ENCODE measurements around the gene TSNAX.

Gene TSNAX

GRCh38 chr1:231594123-231594522, 65.7 kb downstream of the TSNAX start:
- H3K4me3 ChIP-seq (ENCODE audit: low read depth, low read length) = no peak overlapping the region
- no peak for DNase-seq (ENCODE audit: low read depth)
- TF ChIP-seq CTCF (IDR thresholded peaks at IDR 0.05; ENCODE audit: low read depth, low read length, missing control alignments) = no peak
- in situ Hi-C loops (cut with HindIII; ENCODE audit: low sequenced_read_pairs) = loop anchor here (25.0 kb wide), 1 partner anchor 232 kb away; no protein-coding TSS in a partner anchor

- no peak overlapping the region for H3K4me3 ChIP-seq (ENCODE audit: low read depth, low read length)
- no peak for DNase-seq (ENCODE audit: low read depth)
- in situ Hi-C loops (cut with HindIII; ENCODE audit: low sequenced_read_pairs) = loop anchor here (25.0 kb wide), 1 partner anchor 232 kb away; no protein-coding TSS in a partner anchor
- TF ChIP-seq CTCF (IDR thresholded peaks at IDR 0.05; ENCODE audit: low read depth, low read length, missing control alignments) = no peak
These were observed 66.3 kb downstream of the TSNAX start for GRCh38 chr1:231594749-231595148.

- no peak for TF ChIP-seq CTCF (IDR thresholded peaks at IDR 0.05; ENCODE audit: low read depth, low read length, missing control alignments)
- in situ Hi-C loops (cut with HindIII; ENCODE audit: low sequenced_read_pairs) = loop anchor here (25.0 kb wide), 1 partner anchor 234 kb away; no protein-coding TSS in a partner anchor
- H3K4me3 ChIP-seq (ENCODE audit: low read depth, low read length) = no peak overlapping the region
- DNase-seq (ENCODE audit: low read depth) = no peak
These were observed 67.9 kb downstream of the TSNAX start for GRCh38 chr1:231596337-231596791.

GRCh38 chr1:231597971-231598370, 69.5 kb downstream of the TSNAX start:
- in situ Hi-C loops (cut with HindIII; ENCODE audit: low sequenced_read_pairs) = loop anchor here (25.0 kb wide), 1 partner anchor 236 kb away; no protein-coding TSS in a partner anchor
- no peak overlapping the region for H3K4me3 ChIP-seq (ENCODE audit: low read depth, low read length)
- no peak for TF ChIP-seq CTCF (IDR thresholded peaks at IDR 0.05; ENCODE audit: low read depth, low read length, missing control alignments)
- no peak for DNase-seq (ENCODE audit: low read depth)

GRCh38 chr1:231600458-231600976, 72.0 kb downstream of the TSNAX start:
- no peak overlapping the region for H3K4me3 ChIP-seq (ENCODE audit: low read depth, low read length)
- no peak for TF ChIP-seq CTCF (IDR thresholded peaks at IDR 0.05; ENCODE audit: low read depth, low read length, missing control alignments)
- DNase-seq (ENCODE audit: low read depth) = no peak
- in situ Hi-C loops (cut with HindIII; ENCODE audit: low sequenced_read_pairs) = no loop called here

- DNase-seq (ENCODE audit: low read depth) = no peak
- no peak overlapping the region for H3K4me3 ChIP-seq (ENCODE audit: low read depth, low read length)
- no peak for TF ChIP-seq CTCF (IDR thresholded peaks at IDR 0.05; ENCODE audit: low read depth, low read length, missing control alignments)
- in situ Hi-C loops (cut with HindIII; ENCODE audit: low sequenced_read_pairs) = no loop called here
These were observed 73.6 kb downstream of the TSNAX start for GRCh38 chr1:231601824-231602672.
